GM19240 (cell line): ENCODE data around the gene DGKD.

Source experiments
- DNase-seq: peaks from one replicate; pipeline ENCODE4 v3.0.0; 2011; ENCODE audit warnings: low spot score; ENCODE audit not compliant: insufficient read length

Gene DGKD

DNA sequence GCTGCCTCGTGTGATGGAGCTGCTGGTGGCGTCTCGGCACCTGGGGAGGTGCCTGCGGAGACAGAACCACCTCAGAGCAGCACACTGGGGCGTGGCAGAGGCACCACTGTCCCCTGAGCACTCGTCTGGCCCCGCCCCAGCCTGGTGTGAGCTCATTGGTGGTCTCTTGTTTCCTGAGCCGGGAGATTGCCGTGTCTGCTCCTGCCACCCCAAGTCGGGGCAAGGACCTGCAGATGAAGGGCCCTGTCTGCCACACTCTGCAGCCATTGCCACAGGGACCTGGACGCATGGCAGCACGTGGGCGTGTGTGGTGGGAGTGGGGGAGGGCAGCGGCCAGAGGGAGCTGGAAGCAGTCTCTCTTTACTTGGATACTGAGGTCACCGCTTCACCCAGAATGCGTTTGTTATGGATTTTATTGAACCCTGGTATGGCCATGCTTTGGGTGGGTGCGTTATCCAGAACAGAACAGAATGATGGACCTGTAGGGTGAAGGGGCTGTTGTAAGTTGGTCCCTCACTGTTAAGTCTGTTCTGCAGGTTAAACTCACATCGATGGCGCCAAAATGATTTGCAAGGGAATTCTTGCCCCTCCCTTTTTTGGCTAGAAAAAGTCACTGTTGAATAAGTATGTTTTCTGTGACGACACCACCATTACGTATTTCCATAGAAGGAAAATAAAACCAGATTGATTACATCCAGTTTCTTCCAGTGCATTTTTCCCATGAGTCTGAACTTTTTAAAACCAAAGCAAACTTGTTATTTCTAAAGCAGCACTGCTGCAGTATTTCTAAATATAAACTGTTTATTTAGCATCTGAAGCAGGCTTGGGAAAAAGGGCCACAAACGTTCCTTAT, 120.2 kb downstream of the DGKD start:
- no peak for DNase-seq

- no peak for DNase-seq
Observed at GRCh38 chr2:233476063-233476410, 121.7 kb downstream of the DGKD start.

GRCh38 chr2:233476651-233477547, 122.6 kb downstream of the DGKD start:
- no peak for DNase-seq

DNA sequence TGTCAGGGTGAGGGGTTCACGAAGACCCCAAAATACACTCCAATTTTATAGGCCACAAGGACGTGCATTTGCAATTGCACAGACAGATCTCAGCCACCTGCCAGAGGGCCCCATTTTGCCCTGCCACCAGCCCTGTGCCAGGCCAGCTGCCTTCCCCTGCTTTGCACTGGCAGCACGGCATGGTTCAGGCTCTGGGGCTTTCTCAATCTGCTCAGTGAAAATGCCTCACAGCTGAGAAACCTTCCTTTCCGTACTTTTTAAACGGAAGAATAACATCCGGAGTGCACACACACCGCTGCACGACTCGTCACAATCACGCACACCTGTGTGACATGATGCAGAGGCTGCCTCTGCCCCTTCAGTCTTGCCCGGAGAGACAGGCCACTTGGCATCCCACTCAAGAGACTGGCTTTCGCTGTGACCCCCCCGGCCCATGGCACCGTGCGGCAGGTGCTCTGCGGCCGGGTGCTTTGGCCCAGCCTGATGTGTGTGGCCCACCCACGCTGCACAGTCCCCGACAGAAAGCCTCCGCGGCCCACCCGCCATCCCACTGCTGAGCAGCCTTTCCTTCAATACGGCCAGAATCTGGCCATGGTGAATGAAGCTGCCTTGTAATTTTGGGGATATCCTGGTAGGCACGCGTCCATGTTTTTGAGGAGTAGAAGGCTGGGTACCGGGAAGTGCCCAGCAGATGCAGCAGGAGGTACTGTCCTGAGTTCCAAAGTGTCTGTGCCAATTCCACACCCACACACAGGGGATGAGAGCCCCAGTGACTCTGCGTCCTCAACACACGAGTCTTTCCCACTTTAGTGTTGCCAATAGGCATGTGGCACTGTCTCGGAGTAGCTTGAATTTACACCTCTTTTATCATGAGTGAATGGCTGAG, 123.5 kb downstream of the DGKD start:
- DNase-seq: no peak

GRCh38 chr2:233479616-233480489, 125.6 kb downstream of the DGKD start:
- DNase-seq: no peak

DNA sequence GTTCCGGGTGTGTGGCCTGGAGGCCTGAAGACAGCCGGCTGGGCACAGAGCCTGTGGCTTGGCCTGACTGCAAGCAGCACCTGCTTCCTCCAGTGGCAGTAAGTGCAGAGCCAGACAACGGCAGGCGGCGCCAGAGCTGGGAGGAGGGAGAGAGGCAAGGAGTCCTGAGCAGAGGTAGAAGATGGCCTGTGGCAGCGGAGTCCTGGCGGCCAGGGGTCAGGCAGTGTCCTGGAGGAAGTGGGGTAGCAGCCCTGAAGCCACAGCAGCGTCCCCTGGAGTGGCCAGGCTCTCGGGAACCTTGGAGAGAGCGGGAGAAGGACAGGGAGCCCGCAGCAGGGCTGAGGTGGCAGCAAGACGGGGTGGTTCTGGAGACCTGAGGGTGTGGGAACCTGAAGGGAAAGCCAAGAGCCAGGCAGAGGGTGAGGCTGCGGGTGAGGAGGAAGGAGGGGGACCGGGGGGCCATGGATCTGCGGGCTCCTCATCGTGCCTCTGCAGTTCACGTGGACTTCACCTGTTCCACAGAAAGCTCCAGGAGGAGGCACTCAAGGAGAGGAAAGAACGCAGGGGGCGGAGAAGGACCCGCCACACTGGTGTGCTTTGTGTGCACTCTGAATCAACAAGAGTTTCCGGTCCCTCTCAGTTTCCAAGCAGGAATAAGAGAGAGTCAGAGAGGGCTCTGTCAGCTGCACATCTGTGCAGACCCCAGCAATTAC, 126.4 kb downstream of the DGKD start:
- DNase-seq: no peak

GRCh38 chr2:233481368-233482142, 127.3 kb downstream of the DGKD start:
- no peak for DNase-seq

DNA sequence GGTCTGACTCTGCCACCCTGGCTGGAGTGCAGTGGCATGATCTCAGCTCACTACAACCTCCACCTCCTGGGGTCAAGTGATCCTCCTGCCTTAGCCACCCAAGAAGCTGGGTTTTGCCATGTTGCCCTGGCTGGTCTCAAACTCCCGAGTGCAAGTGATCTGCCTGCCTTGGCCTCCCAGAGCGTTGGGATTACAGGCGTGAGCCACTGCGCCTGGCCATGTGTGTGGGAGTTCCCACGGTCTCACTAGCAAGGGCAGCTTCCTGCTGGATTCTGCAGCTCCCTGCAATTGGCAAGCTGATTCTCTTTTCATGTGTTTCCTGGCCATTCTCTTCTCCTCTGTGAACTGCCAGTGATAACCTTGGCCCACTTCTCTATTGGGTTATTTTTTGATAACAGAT, 128.3 kb downstream of the DGKD start:
- DNase-seq: no peak

DNA sequence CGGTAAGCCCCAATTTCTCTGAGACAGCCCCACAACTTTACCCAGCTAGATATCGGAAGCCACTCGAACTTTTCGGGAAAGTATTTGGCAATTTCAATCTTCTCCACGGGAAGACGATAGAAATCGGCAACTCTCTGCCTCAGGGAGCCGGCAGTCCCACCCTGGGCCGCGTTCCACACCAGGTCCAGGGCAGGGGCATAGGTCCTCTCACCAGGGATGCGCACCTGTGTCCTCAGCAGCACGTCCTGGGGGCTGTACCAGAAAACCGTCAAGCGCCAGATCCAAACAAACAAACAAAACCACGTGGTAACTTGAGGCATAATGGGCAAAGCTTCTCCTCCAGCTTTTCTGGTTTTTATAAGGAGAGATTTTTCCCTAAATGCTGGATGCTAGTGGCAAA, 131.4 kb downstream of the DGKD start:
- DNase-seq: no peak

DNA sequence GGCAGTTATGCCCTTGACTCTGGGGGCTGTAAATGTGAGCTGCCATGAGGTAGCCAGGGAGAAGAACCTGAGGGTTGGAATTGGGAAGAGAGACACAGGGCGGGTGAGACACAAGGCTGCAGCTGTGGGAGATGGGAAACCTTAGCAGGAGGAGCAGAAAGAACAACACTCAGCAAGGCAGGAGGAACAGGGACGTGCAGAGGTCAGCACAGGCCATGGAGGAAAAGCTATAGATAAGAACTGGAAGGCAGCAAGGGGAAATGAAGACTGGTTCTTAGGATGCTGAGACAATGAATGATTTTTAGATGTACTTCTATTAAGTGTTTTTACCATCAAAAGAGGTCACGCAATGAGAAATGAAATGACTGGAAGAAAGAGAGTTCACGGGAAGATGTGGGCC, 132.1 kb downstream of the DGKD start:
- DNase-seq: no peak

DNA sequence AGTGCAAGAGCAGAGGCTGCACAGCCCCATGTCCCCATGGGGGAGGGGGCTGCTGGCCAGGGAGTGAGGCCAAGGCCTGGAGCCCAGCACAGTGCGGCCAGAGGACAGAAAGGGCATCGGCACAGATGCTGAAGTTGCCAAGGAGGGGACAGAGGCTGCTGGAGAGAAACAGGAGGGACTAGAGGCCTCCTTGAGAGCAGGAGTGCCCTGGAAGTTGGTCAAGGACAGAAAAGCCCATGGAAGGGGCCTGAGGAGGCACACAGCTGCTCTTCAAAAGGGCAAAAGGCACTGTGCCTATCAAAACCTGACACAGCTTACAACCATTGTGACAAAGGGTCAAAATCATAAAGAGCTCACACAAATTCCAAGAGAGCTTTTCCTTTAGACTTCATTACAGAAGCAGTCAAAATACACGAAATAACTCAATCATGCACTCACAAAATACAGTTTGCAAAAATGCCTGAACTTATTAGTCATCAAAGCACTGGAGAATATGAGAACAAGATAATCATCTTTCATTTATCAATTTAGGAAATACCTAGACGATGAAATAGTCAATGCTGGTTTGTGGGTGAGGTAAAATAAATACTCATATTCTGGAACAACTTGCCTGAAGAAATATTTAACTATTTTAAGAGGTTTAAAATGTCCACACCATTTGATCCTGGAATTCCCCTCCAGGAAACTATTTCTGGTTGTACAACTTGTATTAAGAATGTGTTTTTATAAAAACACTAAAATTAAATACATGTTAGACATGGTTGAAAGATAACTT, 132.7 kb downstream of the DGKD start:
- no peak for DNase-seq

DNA sequence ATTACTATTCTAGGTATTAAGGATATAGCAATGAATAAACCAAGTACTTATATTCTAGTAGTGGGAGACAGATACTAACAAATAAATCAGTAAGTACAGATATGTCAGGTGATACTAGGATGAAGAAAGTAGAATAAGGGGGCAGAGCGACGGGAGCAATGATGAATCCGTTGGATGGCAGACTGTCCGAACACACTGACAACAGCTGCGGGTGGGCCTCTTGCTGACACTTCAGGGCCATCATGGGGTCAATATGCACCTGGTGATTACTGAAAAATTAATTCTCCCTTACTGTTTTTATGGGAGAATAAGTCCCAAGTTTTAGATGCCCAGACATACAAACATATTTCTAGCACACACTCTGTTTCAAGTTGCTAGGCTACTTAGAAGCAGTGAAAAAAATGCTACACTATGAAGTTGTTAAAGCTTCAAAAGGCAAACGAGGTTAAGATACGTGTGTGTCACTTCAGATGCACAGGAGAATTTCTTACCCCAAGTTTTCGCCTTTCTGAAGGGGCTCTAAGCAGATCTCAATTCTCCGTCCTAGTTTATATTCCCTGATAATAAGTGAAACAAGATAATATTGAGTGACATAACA, 133.6 kb downstream of the DGKD start:
- DNase-seq: no peak

DNA sequence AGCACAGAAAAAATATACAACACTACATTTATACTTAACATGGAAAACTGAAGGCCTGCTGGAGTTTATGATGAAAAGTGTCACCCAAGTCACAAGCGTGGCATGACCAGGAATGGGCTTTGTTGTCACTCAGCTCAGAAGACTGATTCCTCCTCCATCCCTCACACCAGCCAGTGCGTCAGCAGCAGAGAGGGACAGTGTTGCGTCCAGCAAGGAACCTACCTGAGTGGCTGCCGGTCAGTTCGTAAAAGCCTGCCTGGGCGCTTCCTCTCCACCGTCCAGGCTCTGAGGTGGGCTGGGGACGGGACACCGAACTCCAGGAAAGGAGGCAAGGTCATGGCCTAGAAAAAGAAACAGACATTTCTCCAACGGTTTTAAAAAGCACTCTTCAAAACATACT, 134.8 kb downstream of the DGKD start:
- DNase-seq: no peak

- no peak for DNase-seq
Observed at GRCh38 chr2:233489666-233490065, 135.4 kb downstream of the DGKD start.

DNA sequence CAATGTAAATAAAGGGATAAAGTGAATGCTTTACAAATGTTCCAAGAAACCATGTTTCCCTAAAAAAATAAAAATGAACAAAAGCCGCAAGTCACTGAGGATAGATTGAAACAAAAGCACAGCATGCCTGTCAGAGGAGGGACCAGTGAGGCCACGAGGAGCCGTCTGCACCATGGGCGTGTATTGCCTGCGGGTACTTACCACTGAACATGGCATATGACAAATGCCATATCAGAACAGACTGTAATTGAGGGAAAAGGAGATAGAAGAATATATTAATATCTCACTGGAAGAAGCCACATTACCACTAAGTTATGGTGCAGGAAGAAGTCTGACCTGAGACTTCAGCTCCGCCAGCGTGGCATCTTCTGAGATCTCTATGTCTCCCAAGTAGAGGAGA, 136.5 kb downstream of the DGKD start:
- DNase-seq: no peak

DNA sequence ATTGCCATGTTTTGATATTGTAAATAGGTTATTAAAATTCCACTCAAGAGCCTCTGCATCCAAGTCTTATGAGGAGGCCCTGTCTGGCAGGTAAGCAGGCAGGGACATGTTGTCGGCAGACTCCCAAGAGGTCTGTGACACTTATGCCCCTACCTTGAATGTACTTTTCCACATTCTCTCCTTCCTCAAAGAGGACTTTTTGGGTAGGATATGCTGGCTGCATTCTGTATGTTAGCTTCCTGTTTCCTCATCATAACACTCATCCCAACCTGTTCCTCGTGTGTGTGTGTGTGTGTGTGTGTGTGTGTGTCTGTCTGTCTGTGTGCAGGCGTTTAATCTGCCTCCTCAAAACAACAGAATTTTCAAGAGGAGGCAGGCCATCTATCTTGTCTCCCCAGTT, 137.0 kb downstream of the DGKD start:
- no peak for DNase-seq

DNA sequence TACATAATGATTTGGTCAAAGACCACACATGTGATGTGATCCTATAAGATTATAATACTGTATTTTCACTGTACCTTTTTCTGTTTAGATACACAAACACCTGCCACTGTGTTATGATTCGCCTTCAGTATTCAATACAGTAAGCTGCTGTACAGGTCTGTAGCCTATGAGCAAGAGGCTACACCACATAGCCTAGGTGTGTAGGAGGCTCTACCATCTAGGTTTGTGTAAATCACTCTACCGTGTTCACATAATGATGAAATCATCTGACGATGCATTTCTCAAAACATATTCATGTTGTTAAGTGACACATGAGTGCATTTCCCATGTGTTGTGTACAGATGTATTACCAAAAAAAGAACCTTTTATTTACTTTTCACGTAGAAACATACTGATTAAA, 137.8 kb downstream of the DGKD start:
- DNase-seq: no peak

GRCh38 chr2:233492751-233493150, 138.5 kb downstream of the DGKD start:
- DNase-seq: no peak
